Heart left ventricle (tissue), 16 donors: ENCODE data around the gene ANLN. TPM values are rescaled to one million over a fixed set of nuclear protein-coding genes. Genes with fewer than 3 reads are reported as not detected.

Source experiments
- ATAC-seq, 4 donors: fragments of 200-7000 bp; cut with Tn5 transposase; one replicate each; pipeline ENCODE4 v1.9.1; 2020 to 2022; ENCODE audit warnings: moderate library complexity in 4 of 4, mild to moderate bottlenecking in 3 of 4, moderate number of reproducible peaks in 1 of 4
- DNase-seq, 5 donors: peaks; one replicate each; pipeline ENCODE4 v3.0.0-alpha.2; 2020
- H3K27ac ChIP-seq, 12 donors: fragments of 200-600 bp; sonication (generic) in 4 of 12; one replicate each; pipeline versions ENCODE4 v1.5.0 to v1.8.0; 2016 to 2022; ENCODE audit warnings: mild to moderate bottlenecking in 2 of 12
- H3K27me3 ChIP-seq, 9 donors: fragments of 200-600 bp; sonication (generic) in 2 of 9; one replicate each; pipeline versions ENCODE4 v1.5.1 to v1.8.0; 2016 to 2022; ENCODE audit warnings: mild to moderate bottlenecking in 3 of 9
- H3K36me3 ChIP-seq, 9 donors: fragments of 200-600 bp; sonication (generic) in 2 of 9; one replicate each; pipeline versions ENCODE4 v1.5.0 to v1.8.0; 2018 to 2022; ENCODE audit warnings: mild to moderate bottlenecking in 2 of 9
- H3K4me1 ChIP-seq, 12 donors: fragments of 200-600 bp; sonication (generic) in 4 of 12; one replicate each; pipeline versions ENCODE4 v1.5.0 to v1.8.0; 2016 to 2022; ENCODE audit warnings: mild to moderate bottlenecking in 3 of 12
- H3K4me3 ChIP-seq, 12 donors: fragments of 200-600 bp; sonication (generic) in 4 of 12; one replicate each; pipeline versions ENCODE4 v1.5.0 to v1.8.0; 2017 to 2022; ENCODE audit warnings: mild to moderate bottlenecking in 9 of 12, moderate library complexity in 4 of 12
- H3K9me3 ChIP-seq, 12 donors: fragments of 200-600 bp; sonication (generic) in 4 of 12; one replicate each; pipeline versions ENCODE4 v1.5.0 to v1.8.0; 2016 to 2022; ENCODE audit warnings: mild to moderate bottlenecking in 1 of 12
- POLR2A ChIP-seq, 2 donors: fragments of 450-650 bp; IDR thresholded peaks; one replicate each; pipeline ENCODE4 v1.6.1; 2017; ENCODE audit warnings: antibody characterized with exemption in 2 of 2, mild to moderate bottlenecking in 2 of 2, moderate library complexity in 2 of 2
- WGBS, 4 donors: extraction: QIAGEN DNeasy Blood & Tissue Kit in 2 of 4; methylation state at CpG; one replicate each; pipeline versions ENCODE4 v1.1.5 to v1.1.7; 2013 to 2018; 5-methylcytosine and 5-hydroxymethylcytosine counted together
- intact Hi-C, 10 donors: fragments of 100-400 bp; cut with DNase I; formaldehyde crosslinking; loops; one replicate each; pipeline versions ENCODE4 v1.11.1 to v1.14.2; 2022
- polyA plus RNA-seq, 2 donors: library from polyadenylated mRNA; stranded (reverse); fragments of 200-250 nt; gene quantifications; one replicate each; pipeline ENCODE4 v1.2.3, GENCODE V29; 2013
- total RNA-seq, 9 donors: library from RNA; depleted of rRNA in 2 of 9; stranded (reverse); fragments of >200 nt in 2 of 9; fragmentation: NEBNext Ultra II Directional in 3 of 9; extraction: Animal tissue kit (Norgen Biotek cat#: 25700) in 3 of 9; gene quantifications; one replicate each; pipeline versions ENCODE4 v1.1.0 to v1.2.4, GENCODE V29; 2016 to 2023
- TF ChIP-seq, protein P1 (sequence below), 12 donors: fragments of 200-600 bp; sonication (generic) in 4 of 12; IDR thresholded peaks; one replicate each; pipeline versions ENCODE4 v1.5.0 to v1.8.0; 2018 to 2022; ENCODE audit warnings: antibody characterized with exemption in 12 of 12, mild to moderate bottlenecking in 5 of 12
- donor health status: ischemic (EF 13 %, LVEDD 7.1; RV severe dilation, severe dysfunction).
- donor health status: healthy with polysubstance abuse.
- donor health status: DM: no; HTN: yes; CAD: no.
- donor health status: DM: no; HTN: no; CAD: no.
- donor health status: ischemic (EF 25% LVEDD 6.9; RV normal size, moderate dysfunction).
- donor health status: ischemic (EF 25% LVEDD 5.7; RV mildly dilated, moderate dysfunction).
- donor health status: healthy.
- donor health status: DM: yes; HTN: yes; CAD: no.
- donor health status: ischemic (EF 35%, LVEDD 5.7; RV mildly dilated, moderate dysfunction).
- donor health status: nonischemic (EF 11% LVEDD 7.7; RV severe dilation, severe dysfunction).
- donor health status: DM: yes; HTN: yes; CAD: no.
- donor health status: PGD.
- donor health status: ischemic (EF 29% LVEDD 5.4; RV normal size, mild dysfunction).
- donor health status: nonischemic (EF 23%, LVEDD 6.1; RV moderate dilation, normal function).

ANLN gene
- total and polyA plus RNA-seq, 11 donors: 0.08 to 30.7 (median 1.5) TPM

GRCh38 chr7:36387435-36388231 is 2.0 kb upstream of the ANLN start:
- DNase-seq (no peak), ATAC-seq (no peak)
- intact Hi-C loops: loop anchor here in 1 of 10 donors (2.0 kb wide), 1 partner anchor 21 kb away; a partner anchor contains a TSS
- TF ChIP-seq, protein P1, sequence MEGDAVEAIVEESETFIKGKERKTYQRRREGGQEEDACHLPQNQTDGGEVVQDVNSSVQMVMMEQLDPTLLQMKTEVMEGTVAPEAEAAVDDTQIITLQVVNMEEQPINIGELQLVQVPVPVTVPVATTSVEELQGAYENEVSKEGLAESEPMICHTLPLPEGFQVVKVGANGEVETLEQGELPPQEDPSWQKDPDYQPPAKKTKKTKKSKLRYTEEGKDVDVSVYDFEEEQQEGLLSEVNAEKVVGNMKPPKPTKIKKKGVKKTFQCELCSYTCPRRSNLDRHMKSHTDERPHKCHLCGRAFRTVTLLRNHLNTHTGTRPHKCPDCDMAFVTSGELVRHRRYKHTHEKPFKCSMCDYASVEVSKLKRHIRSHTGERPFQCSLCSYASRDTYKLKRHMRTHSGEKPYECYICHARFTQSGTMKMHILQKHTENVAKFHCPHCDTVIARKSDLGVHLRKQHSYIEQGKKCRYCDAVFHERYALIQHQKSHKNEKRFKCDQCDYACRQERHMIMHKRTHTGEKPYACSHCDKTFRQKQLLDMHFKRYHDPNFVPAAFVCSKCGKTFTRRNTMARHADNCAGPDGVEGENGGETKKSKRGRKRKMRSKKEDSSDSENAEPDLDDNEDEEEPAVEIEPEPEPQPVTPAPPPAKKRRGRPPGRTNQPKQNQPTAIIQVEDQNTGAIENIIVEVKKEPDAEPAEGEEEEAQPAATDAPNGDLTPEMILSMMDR (IDR thresholded peaks at IDR 0.05): no peak
- TF ChIP-seq POLR2A (IDR thresholded peaks at IDR 0.05): no peak
- H3K27me3 ChIP-seq: no peaks in the 10 kb centered on the region
- H3K4me1 ChIP-seq: peaks cover 0 to 30% (median 14%) of the 10 kb centered on the region in 12 donors
- peak overlapping the region in 1 of 12 donors; percentile 81 for H3K27ac ChIP-seq
- H3K36me3 ChIP-seq: no peaks in the 10 kb centered on the region
- H3K9me3 ChIP-seq: no peaks in the 10 kb centered on the region
- H3K4me3 ChIP-seq: no peak overlapping the region
- WGBS, 4 donors: 59 to 72% (median 65%) methylated on average over 7 of the region's 7 CpGs

- no peak for TF ChIP-seq POLR2A (IDR thresholded peaks at IDR 0.05)
- TF ChIP-seq, protein P1 (IDR thresholded peaks at IDR 0.05): no peak
- no peaks in the 10 kb centered on the region for H3K9me3 ChIP-seq
- ATAC-seq: no peak
- H3K27me3 ChIP-seq: no peaks in the 10 kb centered on the region
- no peak for DNase-seq
- peak overlapping the region in 4 of 12 donors; percentile 23 to 81 (median 60) for H3K27ac ChIP-seq
- 45 to 66% (median 52%) methylated on average over 4 of the region's 4 CpGs for WGBS, 4 donors
- H3K36me3 ChIP-seq: no peaks in the 10 kb centered on the region
- intact Hi-C loops: loop anchor here in 1 of 10 donors (2.0 kb wide), 1 partner anchor 22 kb away; a partner anchor contains a TSS
- H3K4me1 ChIP-seq: peaks cover 0 to 30% (median 14%) of the 10 kb centered on the region in 12 donors
- peak overlapping the region in 1 of 12 donors; percentile 68 for H3K4me3 ChIP-seq
Observed at GRCh38 chr7:36388423-36388822, 1.2 kb upstream of the ANLN start.

GRCh38 chr7:36390199-36391090 is 783 bp downstream of the ANLN start:
- DNase-seq: peak; percentile 39 to 79 (median 65)
- Histone ChIP-seq H3K9me3 (peaks cover 0 to 2% (median 0%) of the 10 kb centered on the region in 12 donors), H3K27ac (peak overlapping the region in 4 of 12 donors; percentile 28 to 81 (median 52)), H3K27me3 (no peaks in the 10 kb centered on the region), H3K36me3 (no peaks in the 10 kb centered on the region), H3K4me1 (peaks cover 0 to 30% (median 14%) of the 10 kb centered on the region in 12 donors), H3K4me3 (peak overlapping the region; percentile 38 to 81 (median 67))
- peak in 3 of 4 donors; percentile 59 to 80 (median 65) for ATAC-seq
- 1 to 2% (median 1%) methylated on average over 26 of the region's 26 CpGs for WGBS, 4 donors
- TF ChIP-seq, protein P1 (IDR thresholded peaks at IDR 0.05): no peak
- no peak for TF ChIP-seq POLR2A (IDR thresholded peaks at IDR 0.05)
- intact Hi-C loops: no loop called here
